Stimulated activated CD8-positive, alpha-beta memory T cell treated with anti-CD3 and anti-CD28 coated beads, Interleukin-4, amount 100 ng/mL, for 4 hours (primary cell): ENCODE data around the gene ARID3C.

ENCODE experiments used
- DNase-seq, 2 donors: peaks; one replicate each; pipeline ENCODE4 v3.0.0-alpha.2; 2020; ENCODE audit warnings: low read depth in 2 of 2, low spot score in 1 of 2

The ARID3C gene

DNA sequence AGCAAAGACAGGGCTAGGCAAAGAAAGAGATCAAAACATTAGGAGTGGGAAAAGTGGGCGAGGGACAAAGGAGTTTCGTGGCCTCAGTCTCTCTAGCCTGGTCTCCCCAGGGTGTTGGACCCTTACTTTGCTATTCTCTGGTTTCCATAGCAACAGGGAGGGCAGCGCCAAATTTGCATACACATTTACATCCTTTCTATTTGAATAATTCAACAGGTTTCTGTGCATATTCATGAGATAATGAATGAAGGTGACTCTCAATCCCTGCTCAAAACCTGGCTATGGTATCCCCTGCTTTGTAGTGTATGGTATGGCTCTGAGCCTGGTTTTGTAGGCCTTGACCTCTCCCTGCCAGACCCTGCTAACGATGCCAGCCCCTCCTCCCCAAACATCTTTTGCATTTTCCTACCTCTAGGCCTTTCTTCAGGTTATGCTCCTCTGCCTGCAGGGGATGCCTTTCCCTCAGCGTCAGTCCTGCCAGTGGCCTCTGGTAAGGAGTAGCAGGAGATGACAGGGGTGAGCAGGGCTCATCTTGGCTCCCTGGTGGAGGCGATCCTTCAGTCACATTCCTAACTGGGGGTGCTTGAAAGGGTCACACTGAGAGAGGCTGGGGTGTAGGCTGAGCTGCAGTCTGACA lies 26.8 kb downstream of the ARID3C start:
- no peak for DNase-seq

DNA sequence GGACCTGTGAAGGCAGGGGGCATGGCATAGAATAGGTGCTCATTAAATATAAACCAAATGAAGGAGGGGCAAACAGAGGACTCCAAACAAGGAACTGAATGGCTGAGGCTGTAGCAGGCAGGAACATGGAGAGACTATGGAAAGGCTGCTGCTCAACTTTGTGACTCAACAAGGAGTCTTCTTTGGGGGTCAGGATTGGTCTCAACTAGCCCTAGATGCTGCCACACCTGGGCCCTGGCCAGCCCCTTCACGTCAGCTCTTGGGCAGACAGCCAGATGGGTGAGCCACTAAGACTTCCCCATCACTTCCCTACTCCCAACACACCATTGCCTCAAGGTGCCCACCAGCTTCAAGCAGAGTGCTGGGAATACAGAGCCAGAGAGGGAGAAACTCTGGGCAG lies 28.0 kb downstream of the ARID3C start:
- no peak for DNase-seq

DNA sequence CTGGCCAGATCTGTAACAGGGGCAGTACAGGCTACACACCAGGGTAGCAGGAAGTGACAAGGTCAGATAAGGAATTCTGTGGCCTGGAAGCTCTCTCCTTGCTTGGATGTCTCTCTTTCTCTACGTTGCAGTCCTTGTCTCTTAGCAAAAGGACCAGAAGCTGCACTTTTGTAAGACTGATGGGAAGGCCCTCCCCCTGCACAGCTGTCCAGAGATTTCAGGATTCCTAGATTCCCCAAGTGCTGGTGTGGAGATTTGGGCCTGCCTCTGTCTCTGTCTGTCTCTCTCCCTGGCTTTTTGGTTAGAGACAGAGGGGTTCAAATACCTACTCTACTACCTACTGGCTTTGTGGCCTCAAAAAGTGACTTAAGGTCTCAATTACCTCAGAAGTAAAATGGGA lies 29.3 kb downstream of the ARID3C start:
- DNase-seq: no peak

DNA sequence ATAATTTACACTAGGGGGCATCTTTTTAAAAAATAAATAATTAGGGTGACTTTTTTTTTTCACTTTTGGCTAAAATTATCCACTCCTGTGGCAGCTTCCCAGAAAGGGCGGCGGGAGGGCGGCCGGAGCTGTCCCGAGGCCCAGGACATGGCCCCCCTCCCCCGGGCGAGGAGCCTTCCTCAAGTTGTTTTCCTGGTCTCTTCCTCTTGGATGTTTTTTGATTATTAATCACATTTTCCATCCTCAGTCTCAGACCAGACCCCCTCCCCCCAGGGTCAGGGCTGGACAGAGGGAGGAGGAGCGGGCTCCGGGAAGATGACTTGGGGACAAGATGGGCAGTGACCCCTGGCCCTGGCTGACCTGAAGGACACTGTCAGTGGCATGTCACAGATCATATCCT lies 34.7 kb downstream of the ARID3C start:
- DNase-seq: no peak

DNA sequence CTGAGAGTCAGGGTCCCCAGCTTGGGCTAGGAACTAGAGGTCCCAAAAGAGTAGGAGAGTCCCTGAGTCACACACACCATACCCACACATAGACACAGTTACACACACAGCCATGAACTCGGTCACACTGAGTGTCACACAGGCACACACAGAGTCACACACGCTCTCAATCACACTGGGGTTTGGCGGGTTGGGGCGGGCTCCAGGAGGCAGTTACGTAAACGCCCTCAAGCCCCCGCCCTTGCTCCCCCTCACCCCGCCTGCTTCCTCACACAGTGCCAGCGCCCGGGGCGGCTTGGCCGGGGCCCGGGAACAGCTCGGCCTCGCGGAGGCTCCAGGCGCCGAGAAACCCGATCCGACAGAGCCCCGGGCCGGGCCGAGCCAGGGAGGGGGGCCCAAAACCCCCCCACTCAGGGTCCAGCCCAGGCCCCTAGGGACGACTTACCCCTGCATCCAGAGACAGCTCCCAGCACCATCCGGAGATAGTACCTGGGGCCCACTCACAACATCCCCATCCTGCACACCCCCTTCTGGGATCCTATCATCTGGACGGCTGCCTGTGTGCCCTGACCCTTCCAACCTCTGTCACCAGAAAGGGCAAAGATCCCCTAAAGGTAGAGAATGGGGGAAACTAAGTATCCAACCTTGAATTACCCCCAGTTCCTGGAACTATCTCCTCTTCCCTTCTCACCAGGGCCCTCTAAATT lies 35.8 kb downstream of the ARID3C start:
- DNase-seq: no peak

DNA sequence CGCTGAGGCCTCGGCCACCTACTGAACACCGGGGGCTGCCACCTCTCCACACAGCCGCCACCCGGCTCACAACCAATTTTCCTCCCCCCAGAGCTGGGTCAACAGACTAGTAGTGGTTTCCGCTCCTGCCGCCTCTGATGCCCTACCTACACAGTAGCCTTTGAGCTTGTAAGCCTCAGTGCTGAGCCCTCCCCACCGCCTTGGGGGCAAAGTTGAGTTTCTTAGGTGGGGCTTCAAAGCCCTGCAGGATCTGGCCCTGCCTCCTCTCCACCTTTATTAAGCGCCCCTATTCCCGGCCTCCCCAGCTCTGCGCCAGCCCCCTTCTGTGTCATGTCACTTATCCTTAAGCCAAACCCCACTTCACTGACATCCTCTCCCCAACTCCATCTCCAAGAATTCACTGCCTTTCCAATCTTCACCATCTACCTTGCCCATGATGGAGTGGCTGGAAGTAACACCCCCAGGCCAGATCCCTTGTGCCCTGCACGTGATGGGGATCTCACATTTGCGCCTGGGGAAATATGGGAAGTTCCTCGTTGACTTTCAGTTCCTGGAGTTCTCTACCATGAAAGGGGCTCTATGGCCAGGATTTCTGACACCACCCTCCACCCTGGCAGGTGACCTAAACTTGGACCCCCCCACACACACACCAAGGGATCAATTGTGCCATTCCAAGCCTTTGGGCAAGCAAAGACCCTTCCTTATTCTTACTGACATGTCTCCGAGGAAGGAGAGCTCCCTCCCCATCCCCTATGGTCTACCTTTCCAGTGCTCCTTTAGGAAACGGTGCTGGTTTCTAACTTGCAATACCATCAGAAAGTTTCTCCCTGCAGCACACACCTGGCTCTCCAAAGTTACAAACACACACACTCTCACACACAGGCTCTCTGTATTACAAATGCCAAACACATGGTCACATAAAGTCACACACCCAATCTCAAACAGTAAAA lies 36.7 kb downstream of the ARID3C start:
- no peak for DNase-seq

DNA sequence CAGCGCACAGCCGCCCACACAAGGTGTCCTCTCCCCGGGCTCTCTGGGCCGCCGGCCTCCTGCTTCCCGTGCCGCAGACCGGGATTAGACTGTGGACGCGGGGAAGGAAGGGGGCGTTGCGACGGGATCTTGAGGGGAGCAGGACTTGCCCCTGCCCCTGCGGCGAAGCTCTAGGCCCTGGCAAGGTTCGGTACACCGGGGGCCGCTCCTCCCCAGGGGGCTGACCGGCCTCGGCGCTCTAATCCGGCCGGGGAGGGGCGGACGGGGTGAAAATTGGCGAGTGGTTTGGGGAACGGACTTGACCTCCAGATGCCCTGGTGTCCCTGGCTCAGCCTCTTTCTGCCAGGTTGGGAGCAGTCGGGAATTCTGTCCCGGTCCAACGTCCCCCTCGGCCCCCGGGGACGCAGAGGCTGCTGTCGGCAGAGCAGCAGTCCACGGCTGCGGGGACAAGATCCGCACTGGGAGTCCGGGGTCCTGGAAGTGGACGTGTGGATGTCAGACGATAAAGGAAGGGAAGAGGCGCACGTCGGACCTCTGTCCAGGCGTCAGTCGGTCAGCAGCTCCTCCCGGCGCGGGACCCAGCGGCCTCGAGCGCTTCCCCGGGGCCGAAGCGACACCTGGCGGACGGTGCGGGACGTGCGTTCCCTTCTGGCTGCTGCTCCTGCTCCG lies 37.5 kb downstream of the ARID3C start:
- DNase-seq: peak; percentile 42 to 56

DNA sequence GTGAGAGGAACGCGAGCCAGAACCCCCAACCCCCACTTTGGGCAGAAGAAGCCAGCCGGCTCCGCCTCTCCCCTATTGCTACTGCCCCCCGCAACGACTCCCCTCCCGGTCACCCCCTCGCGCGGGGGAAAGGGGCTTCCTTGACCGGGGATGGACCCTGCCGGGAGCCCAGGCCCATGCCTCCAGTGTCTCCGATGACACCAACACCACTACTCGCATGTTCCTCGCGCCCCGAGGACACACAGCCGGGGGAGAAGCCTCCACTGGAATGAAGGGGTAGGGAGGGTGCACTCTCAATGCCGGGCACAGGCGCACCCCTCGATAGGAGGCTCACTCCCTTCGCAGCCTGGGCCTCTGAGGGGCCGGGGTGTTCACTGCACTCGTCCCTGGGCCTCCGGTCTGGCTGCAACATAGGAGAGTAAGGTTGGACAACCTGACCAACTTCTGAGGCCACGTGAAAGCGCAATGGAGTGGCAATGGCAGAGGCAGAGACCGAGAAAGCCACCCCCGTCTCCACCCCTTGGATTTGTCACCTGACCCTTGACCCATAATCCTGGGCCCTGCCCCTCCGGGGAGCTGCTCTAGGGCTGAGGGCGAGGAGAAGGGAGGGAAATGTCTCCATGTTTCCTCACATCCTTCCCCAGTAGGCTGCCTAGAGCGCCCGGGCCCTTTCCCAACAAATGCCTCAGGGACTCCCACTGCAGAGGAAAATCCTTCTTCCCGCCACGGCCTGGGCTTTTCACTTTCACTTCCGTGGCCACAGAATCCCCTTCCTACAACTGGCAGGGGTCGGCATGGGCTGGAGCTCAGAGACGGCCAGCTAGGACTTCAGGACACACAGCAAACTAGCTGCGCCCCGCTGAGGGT lies 38.3 kb downstream of the ARID3C start:
- DNase-seq: no peak

DNA sequence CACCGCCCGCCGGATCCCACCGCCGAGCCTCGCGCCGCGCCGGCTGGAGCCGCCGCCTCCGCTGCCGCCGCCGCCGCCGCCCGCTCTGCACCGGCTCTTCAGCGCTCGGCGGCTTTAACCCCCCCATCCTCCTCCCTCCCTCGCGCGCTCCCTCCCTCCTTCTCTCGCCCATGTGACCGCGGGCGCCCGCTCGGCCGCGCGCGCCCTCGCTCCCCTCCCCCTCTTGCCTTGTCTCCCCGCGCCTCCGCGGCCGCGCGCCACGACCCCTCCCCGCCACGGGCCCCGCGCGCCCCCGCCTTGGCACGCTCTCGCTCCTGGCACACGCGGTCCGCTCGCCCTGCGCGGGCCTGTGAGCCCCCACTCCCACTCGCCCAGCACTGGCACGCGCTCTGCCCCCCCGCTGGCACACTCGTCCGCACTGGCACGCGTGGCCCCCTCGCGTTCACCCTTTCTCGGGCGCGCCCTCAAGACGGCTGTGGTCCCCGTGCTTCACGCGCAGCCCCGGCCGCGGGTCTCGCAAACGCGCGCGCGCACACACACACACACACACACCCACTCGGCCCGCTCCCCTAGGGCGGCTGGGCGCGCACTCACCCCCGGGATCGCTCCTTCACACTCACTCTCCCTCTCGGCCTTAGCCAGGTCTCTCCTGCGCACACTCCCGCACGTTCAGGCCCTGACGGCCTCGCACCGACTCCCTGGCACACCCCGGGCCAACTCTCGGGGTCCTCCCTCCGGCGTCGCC lies 39.1 kb downstream of the ARID3C start, which contains the start of gene CNTFR:
Gene CNTFR (minus strand): TSS at position 89 of the 745 bp plus-strand sequence. CDS start 20,743 bp downstream, outside the sequence.
- no peak for DNase-seq

DNA sequence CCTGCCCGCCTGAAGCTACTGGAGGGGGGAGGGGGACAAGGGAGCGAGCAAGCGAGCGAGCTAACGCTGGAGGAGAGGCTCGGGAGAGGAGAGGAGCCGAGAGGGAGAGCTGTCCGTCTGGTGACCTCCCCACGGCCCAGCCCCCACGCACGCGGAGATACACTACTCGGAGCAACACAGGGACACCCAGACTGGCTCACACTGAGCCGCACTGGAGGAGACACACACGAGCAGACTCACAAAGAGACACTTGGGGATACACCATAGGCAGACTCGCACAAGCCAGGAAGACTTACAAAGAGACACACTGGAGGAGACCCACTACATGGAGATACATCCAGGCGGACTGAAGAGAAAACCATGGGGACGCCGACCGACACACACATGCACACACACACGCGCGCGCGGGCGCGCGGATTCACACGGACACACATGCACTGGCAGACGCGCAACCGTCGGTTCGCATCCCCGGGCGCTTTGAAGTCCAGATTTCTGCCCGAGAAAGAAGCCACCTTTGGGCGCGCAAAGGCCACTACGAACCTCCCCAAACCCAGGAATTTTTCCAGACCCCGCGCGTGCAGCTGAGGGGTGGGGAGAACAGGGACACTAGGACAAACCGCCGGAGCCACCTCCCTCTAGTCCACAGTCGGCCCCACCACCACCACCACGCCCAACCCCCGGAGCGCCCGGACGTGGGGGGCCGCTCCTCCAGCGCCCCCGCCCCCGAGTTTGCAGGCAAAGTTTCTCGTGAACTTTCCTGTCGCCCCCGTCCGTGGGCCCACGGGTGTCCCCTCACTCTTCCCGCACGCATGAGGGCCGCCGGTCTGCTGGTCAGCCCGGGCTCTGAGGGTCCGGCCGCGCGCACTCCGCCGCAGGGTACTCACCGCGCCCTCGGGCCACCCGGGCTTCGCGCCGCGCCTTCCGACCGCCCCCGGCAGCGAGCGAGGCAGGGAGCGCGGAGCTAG lies 39.9 kb downstream of the ARID3C start:
- DNase-seq: no peak

DNA sequence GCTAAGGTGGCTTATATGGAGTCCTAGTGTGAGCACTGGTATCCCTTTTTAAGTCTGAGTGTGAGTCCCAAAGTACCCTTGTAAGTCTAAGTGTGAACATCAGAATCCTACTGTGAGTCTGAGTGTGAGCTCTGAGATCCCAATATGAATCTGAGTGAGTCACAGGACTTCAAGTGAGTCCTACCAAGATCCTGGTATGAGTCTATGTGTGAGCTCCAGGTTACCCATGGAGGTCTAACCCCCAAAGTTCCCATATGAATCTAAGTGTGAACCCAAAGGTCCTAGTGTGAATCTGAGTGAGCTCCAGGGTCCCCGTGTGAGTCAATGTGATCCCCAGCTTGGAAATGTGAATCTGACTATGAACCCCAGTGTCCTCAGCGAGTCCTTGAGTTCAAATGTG lies 41.6 kb downstream of the ARID3C start:
- no peak for DNase-seq

DNA sequence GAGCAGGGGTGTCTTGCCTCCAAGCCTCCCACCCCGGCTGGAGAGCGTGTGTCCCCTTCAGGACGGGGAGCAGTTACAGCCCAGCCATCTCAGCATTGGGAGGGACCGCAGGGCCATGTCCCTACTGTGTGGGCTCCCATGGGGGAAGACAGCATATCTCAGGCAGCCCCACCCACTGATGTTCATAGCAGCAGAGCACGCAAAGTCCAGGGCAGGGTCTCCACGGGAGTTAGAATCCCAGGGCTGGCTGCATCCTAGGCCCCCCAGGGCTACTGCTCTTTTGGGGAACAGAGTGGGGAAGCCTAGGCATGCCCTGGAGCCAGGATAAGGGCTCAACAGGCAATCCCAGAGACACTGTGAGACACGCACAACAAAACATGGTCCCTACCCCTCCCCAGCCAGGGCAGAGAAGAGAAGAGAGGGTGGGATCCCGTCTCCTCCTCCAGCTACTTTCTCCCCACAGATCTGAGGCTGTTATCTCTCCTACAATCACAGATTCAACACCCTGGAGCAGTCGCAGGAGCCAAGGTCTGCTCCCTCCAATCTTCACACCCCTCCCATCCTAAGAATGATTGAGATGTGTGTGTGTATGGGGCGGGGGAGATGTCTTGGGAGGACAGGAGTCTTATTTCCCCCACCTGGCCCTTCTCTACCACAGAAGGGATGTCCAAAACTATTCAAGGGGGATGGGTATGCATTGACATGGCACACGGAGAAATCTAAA lies 42.8 kb downstream of the ARID3C start:
- no peak for DNase-seq

DNA sequence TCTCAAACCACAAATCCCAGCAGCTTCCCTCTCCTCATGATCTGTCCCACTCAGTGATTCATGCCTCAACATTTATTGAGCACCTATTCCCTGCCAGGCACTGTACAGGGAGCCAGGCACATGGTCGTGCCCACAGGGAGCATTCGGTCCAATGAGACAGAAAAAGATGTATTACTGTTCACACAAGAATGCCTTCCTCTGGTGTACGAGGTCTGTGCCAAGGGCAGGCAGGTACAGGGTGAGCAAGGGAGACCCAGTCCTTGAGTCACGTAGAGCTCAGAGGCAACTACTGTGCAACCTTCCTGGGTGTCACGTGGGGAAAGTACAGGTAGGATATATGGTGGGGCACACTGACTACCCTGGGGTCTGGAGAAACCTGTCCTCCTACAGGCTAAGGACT lies 43.9 kb downstream of the ARID3C start:
- DNase-seq: no peak

DNA sequence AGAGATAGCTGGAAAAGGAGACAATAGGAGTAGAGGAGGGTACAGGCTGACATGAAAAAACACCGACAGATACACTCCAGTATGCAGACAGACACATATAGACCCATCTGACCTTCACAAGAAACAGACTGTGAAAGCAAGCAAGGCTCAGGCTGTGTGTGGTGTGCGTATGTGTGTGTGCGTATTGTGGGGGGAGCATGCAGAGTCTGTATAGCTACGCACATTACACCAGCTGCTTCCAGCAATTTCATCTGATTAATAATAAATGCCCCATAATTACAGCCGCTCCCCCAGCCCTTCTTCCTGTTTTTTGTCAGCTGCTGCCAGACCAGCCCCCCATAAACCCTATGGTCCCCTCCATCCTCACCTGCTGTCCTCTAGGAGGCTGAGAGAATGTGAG lies 46.1 kb downstream of the ARID3C start:
- DNase-seq: no peak

DNA sequence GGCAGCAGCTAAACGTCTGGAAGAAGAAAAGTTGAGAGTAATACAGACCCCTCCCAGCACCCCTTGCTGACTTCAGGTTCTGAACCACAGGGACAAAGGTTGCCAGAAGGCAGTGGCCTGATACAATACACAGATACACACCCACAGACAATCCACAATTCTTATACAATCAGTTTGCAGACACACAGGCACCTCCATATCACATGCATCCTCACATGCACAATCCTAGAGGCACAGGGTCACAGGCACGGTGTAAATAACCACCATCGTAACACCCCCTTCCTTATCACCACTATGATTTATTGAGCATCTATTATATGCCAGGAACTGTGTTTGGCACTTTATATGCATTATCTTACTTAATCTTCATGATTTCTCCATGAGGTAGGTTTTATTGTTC lies 47.5 kb downstream of the ARID3C start:
- no peak for DNase-seq

DNA sequence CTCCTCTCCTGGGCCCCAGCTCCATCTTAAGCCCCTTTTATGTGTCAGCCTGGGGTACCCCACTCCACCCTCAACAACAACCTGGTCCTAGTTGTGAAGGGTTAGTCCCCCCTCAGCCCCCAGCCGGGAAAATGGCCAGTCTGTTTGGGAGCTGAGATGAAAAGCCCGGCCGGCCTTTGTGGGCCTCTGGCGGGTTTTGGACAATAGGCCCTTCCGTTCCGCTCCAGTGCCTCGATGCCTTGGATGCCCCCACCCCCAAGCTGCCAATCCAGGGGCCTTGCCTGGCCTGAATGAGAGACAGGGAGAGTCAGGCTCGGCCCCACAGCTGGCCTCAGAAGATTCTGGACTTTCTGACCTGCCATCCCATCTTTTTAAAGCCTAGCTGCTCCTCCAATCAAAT lies 48.5 kb downstream of the ARID3C start:
- no peak for DNase-seq

DNA sequence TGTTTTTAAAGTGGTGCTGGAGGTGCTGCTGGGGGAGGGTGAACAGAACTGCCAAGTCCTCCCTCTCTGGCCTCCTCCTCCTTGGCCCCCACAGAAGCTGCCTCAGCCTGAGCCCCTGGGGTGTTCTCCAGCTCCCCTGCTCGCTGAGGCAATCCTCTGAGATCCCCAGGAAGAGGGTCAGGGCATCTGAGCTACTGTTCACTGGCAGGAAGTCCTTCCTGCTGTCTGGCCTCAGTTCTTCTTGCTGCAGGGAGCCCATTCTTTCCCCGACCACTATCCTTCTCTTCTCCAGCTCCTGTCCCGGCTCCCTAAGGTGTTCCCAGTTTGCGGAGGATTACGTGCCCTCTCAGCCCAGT lies 49.1 kb downstream of the ARID3C start:
- no peak for DNase-seq
